C4-2B (cell line): ENCODE results near the gene KANSL1L.

Source experiments
- CTCF ChIP-seq: fragments of 450-650 bp; conservative IDR thresholded peaks from 2 replicates; pipeline ENCODE4 v1.5.1; 2017; ENCODE audit warnings: mild to moderate bottlenecking
- ZFX ChIP-seq: fragments of 450-650 bp; IDR thresholded peaks from 2 replicates; pipeline ENCODE4 v1.6.1; 2017

- TF ChIP-seq CTCF (no peak), ZFX (no peak)
These were observed 17.5 kb upstream of the KANSL1L start for GRCh38 chr2:210188755-210189154.
